ENCODE data around the gene CHAC1.

The CHAC1 gene

GRCh38 chr15:40995656-40996055 lies 42.4 kb downstream of the CHAC1 start:
- peaks cover 32 to 47% of the 10 kb centered on the region in 2 donors for H3K36me3 ChIP-seq (ENCODE audit: control insufficient read depth in 2 of 2, insufficient read depth in 2 of 2, low read length in 2 of 2)

GRCh38 chr15:40999190-40999589 lies 45.9 kb downstream of the CHAC1 start:
- Histone ChIP-seq H3K4me3 (ENCODE audit: low read length in 2 of 2) (no peak overlapping the region), H3K36me3 (ENCODE audit: control insufficient read depth in 2 of 2, insufficient read depth in 2 of 2, low read length in 2 of 2) (peaks cover 21 to 43% of the 10 kb centered on the region in 2 donors), H3K27me3 (ENCODE audit: control insufficient read depth in 2 of 2, insufficient read depth in 2 of 2, low read length in 2 of 2) (no peaks in the 10 kb centered on the region), H3K9ac (ENCODE audit: low read depth in 1 of 2, low read length in 2 of 2) (no peak overlapping the region), H3K27ac (ENCODE audit: low read depth in 2 of 2, low read length in 2 of 2) (no peak overlapping the region), H3K4me1 (ENCODE audit: control insufficient read depth in 2 of 2, insufficient read depth in 2 of 2, low read length in 2 of 2) (peaks cover 6 to 10% of the 10 kb centered on the region in 2 donors), H3K9me3 (ENCODE audit: control insufficient read depth in 2 of 2, low read length in 2 of 2) (no peaks in the 10 kb centered on the region)

More at GRCh38 chr15:40995656-40996055, 42.4 kb downstream of the CHAC1 start:
- Histone ChIP-seq H3K9ac (ENCODE audit: low read depth in 1 of 2, low read length in 2 of 2) (no peak overlapping the region), H3K4me3 (ENCODE audit: low read length in 2 of 2) (no peak overlapping the region), H3K9me3 (ENCODE audit: control insufficient read depth in 2 of 2, low read length in 2 of 2) (no peaks in the 10 kb centered on the region), H3K4me1 (ENCODE audit: control insufficient read depth in 2 of 2, insufficient read depth in 2 of 2, low read length in 2 of 2) (no peaks in the 10 kb centered on the region), H3K27me3 (ENCODE audit: control insufficient read depth in 2 of 2, insufficient read depth in 2 of 2, low read length in 2 of 2) (no peaks in the 10 kb centered on the region), H3K27ac (ENCODE audit: low read depth in 2 of 2, low read length in 2 of 2) (no peak overlapping the region)

- Histone ChIP-seq H3K9ac (ENCODE audit: low read depth in 1 of 2, low read length in 2 of 2) (peak overlapping the region in 1 of 2 donors; percentile 3), H3K27me3 (ENCODE audit: control insufficient read depth in 2 of 2, insufficient read depth in 2 of 2, low read length in 2 of 2) (no peaks in the 10 kb centered on the region), H3K36me3 (ENCODE audit: control insufficient read depth in 2 of 2, insufficient read depth in 2 of 2, low read length in 2 of 2) (peaks cover 14 to 33% of the 10 kb centered on the region in 2 donors), H3K9me3 (ENCODE audit: control insufficient read depth in 2 of 2, low read length in 2 of 2) (no peaks in the 10 kb centered on the region), H3K4me3 (ENCODE audit: low read length in 2 of 2) (no peak overlapping the region), H3K27ac (ENCODE audit: low read depth in 2 of 2, low read length in 2 of 2) (peak overlapping the region; percentile 61 to 62), H3K4me1 (ENCODE audit: control insufficient read depth in 2 of 2, insufficient read depth in 2 of 2, low read length in 2 of 2) (peaks cover 6 to 10% of the 10 kb centered on the region in 2 donors)
Observed at GRCh38 chr15:41001524-41002214, 48.4 kb downstream of the CHAC1 start.

- H3K27ac ChIP-seq (ENCODE audit: low read depth in 2 of 2, low read length in 2 of 2): no peak overlapping the region
- H3K4me1 ChIP-seq (ENCODE audit: control insufficient read depth in 2 of 2, insufficient read depth in 2 of 2, low read length in 2 of 2): peaks cover 6 to 10% of the 10 kb centered on the region in 2 donors
- peaks cover 6 to 24% of the 10 kb centered on the region in 2 donors for H3K36me3 ChIP-seq (ENCODE audit: control insufficient read depth in 2 of 2, insufficient read depth in 2 of 2, low read length in 2 of 2)
- no peaks in the 10 kb centered on the region for H3K27me3 ChIP-seq (ENCODE audit: control insufficient read depth in 2 of 2, insufficient read depth in 2 of 2, low read length in 2 of 2)
- no peaks in the 10 kb centered on the region for H3K9me3 ChIP-seq (ENCODE audit: control insufficient read depth in 2 of 2, low read length in 2 of 2)
- no peak overlapping the region for H3K9ac ChIP-seq (ENCODE audit: low read depth in 1 of 2, low read length in 2 of 2)
- no peak overlapping the region for H3K4me3 ChIP-seq (ENCODE audit: low read length in 2 of 2)
Observed at GRCh38 chr15:41004490-41004889, 51.2 kb downstream of the CHAC1 start.

All from mucosa of rectum (tissue), 2 donors.